Heart right ventricle (tissue), 16 donors: ENCODE results near the gene SUN5. TPM values are rescaled to one million over a fixed set of nuclear protein-coding genes. Genes with fewer than 3 reads are reported as not detected.

Experiments used
- ATAC-seq, 8 donors: fragments of 200-7000 bp; cut with Tn5 transposase; one replicate each; pipeline ENCODE4 v1.9.1; 2020; ENCODE audit warnings: mild to moderate bottlenecking in 8 of 8, moderate library complexity in 8 of 8, moderate number of reproducible peaks in 1 of 8
- DNase-seq, 2 donors: peaks; one replicate each; pipeline ENCODE4 v3.0.0-alpha.2; 2020
- H3K27ac ChIP-seq, 10 donors: fragments of 200-600 bp; sonication (generic) in 2 of 10; one replicate each; pipeline versions ENCODE4 v1.5.0 to v1.8.0; 2020 to 2022; ENCODE audit warnings: mild to moderate bottlenecking in 3 of 10
- H3K27me3 ChIP-seq, 7 donors: fragments of 200-600 bp; one replicate each; pipeline ENCODE4 v1.8.0; 2021 to 2022; ENCODE audit warnings: mild to moderate bottlenecking in 2 of 7
- H3K36me3 ChIP-seq, 9 donors: fragments of 200-600 bp; sonication (generic) in 1 of 9; one replicate each; pipeline versions ENCODE4 v1.5.0 to v1.8.0; 2020 to 2022; ENCODE audit warnings: mild to moderate bottlenecking in 2 of 9
- H3K4me1 ChIP-seq, 9 donors: fragments of 200-600 bp; sonication (generic) in 1 of 9; one replicate each; pipeline versions ENCODE4 v1.5.0 to v1.8.0; 2020 to 2022; ENCODE audit warnings: mild to moderate bottlenecking in 4 of 9
- H3K4me3 ChIP-seq, 10 donors: fragments of 200-600 bp; sonication (generic) in 2 of 10; one replicate each; pipeline versions ENCODE4 v1.5.0 to v1.8.0; 2020 to 2022; ENCODE audit warnings: mild to moderate bottlenecking in 7 of 10, moderate library complexity in 2 of 10
- H3K9me3 ChIP-seq, 11 donors: fragments of 200-600 bp in 10 of 11; sonication (generic) in 2 of 11; one replicate each; pipeline versions ENCODE4 v1.5.0 to v1.8.0; 2013 to 2022; ENCODE audit warnings: mild to moderate bottlenecking in 2 of 11, control low read depth in 1 of 11, moderate library complexity in 1 of 11
- WGBS, 2 donors: extraction: QIAGEN DNeasy Blood & Tissue Kit; methylation state at CpG; one replicate each; pipeline ENCODE4 v1.1.7; 2013; ENCODE audit warnings: inconsistent platforms in 1 of 2; 5-methylcytosine and 5-hydroxymethylcytosine counted together
- intact Hi-C, 10 donors: fragments of 100-400 bp; cut with DNase I; formaldehyde crosslinking; loops; one replicate each; pipeline versions ENCODE4 v1.11.1 to v1.14.2; 2022
- long read RNA-seq, 3 donors: library from polyadenylated mRNA; unstranded; transcript quantifications; one replicate each; pipeline ENCODE4 v2.0.0, GENCODE V29; 2020 to 2021
- polyA plus RNA-seq, 2 donors: library from polyadenylated mRNA; stranded (reverse); fragments of 200-250 nt; gene quantifications; one replicate each; pipeline ENCODE4 v1.2.3, GENCODE V29; 2013
- total RNA-seq, 10 donors: library from RNA; stranded (reverse); fragmentation: NEBNext Ultra II Directional in 3 of 10; extraction: Animal tissue kit (Norgen Biotek cat#: 25700) in 3 of 10; gene quantifications; one replicate each; pipeline versions ENCODE4 v1.2.1 to v1.2.4, GENCODE V29; 2021 to 2023
- TF ChIP-seq, protein P1 (sequence below), 9 donors: fragments of 200-600 bp; sonication (generic) in 2 of 9; IDR thresholded peaks; one replicate each; pipeline versions ENCODE4 v1.5.0 to v1.8.0; 2021 to 2022; ENCODE audit warnings: antibody characterized with exemption in 9 of 9, mild to moderate bottlenecking in 5 of 9, moderate library complexity in 1 of 9
- donor health status: Arrhythmogenic right ventricular cardiomyopathy.
- donor health status: ischemic (EF 13 %, LVEDD 7.1; RV severe dilation, severe dysfunction).
- donor health status: healthy with polysubstance abuse.
- donor health status: DM: no; HTN: yes; CAD: no.
- donor health status: DM: no; HTN: no; CAD: no.
- donor health status: ischemic (EF 25% LVEDD 6.9; RV normal size, moderate dysfunction).
- donor health status: ischemic (EF 25% LVEDD 5.7; RV mildly dilated, moderate dysfunction).
- donor health status: healthy.
- donor health status: DM: yes; HTN: yes; CAD: no.
- donor health status: Ischemic cardiomyopathy.
- donor health status: ischemic (EF 35%, LVEDD 5.7; RV mildly dilated, moderate dysfunction).
- donor health status: nonischemic (EF 11% LVEDD 7.7; RV severe dilation, severe dysfunction).
- donor health status: DM: yes; HTN: yes; CAD: no.
- donor health status: PGD.
- donor health status: ischemic (EF 29% LVEDD 5.4; RV normal size, mild dysfunction).
- donor health status: nonischemic (EF 23%, LVEDD 6.1; RV moderate dilation, normal function).

SUN5 gene, protein sequence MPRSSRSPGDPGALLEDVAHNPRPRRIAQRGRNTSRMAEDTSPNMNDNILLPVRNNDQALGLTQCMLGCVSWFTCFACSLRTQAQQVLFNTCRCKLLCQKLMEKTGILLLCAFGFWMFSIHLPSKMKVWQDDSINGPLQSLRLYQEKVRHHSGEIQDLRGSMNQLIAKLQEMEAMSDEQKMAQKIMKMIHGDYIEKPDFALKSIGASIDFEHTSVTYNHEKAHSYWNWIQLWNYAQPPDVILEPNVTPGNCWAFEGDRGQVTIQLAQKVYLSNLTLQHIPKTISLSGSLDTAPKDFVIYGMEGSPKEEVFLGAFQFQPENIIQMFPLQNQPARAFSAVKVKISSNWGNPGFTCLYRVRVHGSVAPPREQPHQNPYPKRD
- total RNA-seq (not detected), polyA plus RNA-seq (not detected)
- long read RNA-seq, donor 1 = 0 reads
- long read RNA-seq, donor 2 = 0 reads
- long read RNA-seq, donor 3 = 0 reads

DNA sequence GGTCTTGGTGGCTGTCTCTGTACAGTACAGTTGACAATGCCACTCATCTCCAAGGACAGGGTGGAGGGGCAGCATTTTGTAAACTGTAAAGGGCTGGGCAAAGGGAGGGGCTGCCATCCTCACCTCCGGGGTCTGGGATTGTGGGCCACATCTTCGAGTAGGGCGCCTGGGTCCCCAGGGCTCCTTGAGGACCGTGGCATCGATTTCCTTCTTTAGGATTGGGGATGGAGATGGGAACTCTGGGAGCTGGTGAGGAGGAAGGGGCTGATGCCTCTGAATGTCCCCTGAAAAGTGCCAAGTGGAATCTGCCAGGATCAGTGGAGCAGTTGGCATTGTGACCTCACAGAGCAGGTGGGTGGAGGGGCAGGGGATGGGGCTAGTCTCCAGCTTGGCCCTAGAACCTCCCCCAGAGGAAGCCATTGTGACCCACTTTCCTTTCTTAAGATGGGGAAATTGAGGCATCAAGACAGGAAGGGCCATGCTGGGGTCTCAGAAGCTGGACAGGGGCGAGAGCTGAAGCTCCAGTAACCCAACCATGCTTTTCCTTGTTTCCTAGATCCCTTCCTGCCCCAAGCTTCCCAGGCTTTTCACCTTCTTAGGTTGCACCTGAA lies at the start of gene SUN5:
SUN5 (minus strand) TSS at position 293 of the 611 bp plus-strand sequence; CDS start at position 200, 93 bp downstream.
- Histone ChIP-seq H3K9me3 (peaks cover 0 to 15% (median 0%) of the 10 kb centered on the region in 11 donors), H3K4me3 (no peak within 1 kb of the TSS)

DNA sequence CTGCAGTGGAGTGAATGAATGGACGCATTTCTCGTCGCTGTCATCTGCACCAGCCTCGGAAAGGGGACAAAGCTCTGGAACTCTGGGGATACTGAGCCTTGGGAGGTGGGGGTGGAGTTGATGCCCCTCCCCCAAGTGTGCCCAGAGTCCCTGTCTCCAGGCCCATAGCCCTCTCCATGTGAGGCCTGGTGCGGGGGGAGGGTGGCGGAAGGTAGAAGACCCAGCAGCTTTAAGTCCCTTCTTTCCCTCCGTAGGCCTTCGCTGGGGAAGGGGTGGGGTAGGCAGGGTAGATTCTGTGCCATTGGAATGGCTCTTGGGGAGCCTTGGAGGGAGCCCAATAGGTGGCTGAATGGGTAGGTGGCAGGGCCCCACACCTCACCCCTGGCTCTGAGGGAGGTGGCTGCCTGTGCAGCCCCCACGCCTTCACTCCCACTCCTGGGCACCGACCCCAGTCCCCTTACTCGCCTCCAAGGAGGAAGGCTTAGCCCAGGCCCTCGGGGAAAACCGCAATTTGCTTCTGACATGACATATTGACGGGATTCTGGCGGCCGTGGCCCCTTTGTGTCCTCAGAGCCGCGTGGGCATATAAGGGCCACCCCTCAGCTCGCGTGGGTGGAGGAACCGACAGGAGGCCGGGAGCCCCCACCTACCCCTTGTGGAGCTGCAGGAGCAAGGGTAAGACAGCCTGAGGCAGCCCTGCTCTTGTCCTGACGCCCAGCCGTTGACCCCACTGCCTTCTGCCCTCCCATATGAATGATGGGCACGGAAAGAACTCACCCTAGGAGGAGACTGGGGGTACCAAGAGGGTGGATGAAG lies 49.3 kb upstream of the SUN5 start, which contains the start of gene BPIFB3:
BPIFB3 (plus strand) TSS at position 613 of the 816 bp plus-strand sequence. CDS start 1,533 bp downstream, outside the sequence.
- no peak within 1 kb of the TSS for H3K27ac ChIP-seq
- TF ChIP-seq, protein P1, sequence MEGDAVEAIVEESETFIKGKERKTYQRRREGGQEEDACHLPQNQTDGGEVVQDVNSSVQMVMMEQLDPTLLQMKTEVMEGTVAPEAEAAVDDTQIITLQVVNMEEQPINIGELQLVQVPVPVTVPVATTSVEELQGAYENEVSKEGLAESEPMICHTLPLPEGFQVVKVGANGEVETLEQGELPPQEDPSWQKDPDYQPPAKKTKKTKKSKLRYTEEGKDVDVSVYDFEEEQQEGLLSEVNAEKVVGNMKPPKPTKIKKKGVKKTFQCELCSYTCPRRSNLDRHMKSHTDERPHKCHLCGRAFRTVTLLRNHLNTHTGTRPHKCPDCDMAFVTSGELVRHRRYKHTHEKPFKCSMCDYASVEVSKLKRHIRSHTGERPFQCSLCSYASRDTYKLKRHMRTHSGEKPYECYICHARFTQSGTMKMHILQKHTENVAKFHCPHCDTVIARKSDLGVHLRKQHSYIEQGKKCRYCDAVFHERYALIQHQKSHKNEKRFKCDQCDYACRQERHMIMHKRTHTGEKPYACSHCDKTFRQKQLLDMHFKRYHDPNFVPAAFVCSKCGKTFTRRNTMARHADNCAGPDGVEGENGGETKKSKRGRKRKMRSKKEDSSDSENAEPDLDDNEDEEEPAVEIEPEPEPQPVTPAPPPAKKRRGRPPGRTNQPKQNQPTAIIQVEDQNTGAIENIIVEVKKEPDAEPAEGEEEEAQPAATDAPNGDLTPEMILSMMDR (IDR thresholded peaks at IDR 0.05) = no peak
- H3K36me3 ChIP-seq = no peaks in the 10 kb centered on the region
- H3K27me3 ChIP-seq = peaks cover 0 to 20% (median 0%) of the 10 kb centered on the region in 7 donors
- no peaks in the 10 kb centered on the region for H3K9me3 ChIP-seq
- WGBS, 2 donors = 80 to 82% methylated on average over 25 of the region's 25 CpGs
- H3K4me3 ChIP-seq = no peak within 1 kb of the TSS
- H3K4me1 ChIP-seq = no peaks in the 10 kb centered on the region
- DNase-seq (no peak), ATAC-seq (no peak)
- intact Hi-C loops = loop anchor here in 1 of 10 donors (10.0 kb wide), 1 partner anchor 669 kb away; no protein-coding TSS in a partner anchor

More for the DNA sequence above, at the start of gene SUN5:
- intact Hi-C loops = loop anchor here in 1 of 10 donors (10.0 kb wide), 1 partner anchor 99 kb away; no protein-coding TSS in a partner anchor
- no peak within 1 kb of the TSS for H3K27ac ChIP-seq
- ATAC-seq (no peak), DNase-seq (no peak)
- no peaks in the 10 kb centered on the region for H3K27me3 ChIP-seq
- H3K36me3 ChIP-seq = no peaks in the 10 kb centered on the region
- 76 to 85% methylated on average over 6 of the region's 6 CpGs for WGBS, 2 donors
- TF ChIP-seq, protein P1 (IDR thresholded peaks at IDR 0.05) = no peak
- peaks cover 0 to 5% (median 0%) of the 10 kb centered on the region in 9 donors for H3K4me1 ChIP-seq

DNA sequence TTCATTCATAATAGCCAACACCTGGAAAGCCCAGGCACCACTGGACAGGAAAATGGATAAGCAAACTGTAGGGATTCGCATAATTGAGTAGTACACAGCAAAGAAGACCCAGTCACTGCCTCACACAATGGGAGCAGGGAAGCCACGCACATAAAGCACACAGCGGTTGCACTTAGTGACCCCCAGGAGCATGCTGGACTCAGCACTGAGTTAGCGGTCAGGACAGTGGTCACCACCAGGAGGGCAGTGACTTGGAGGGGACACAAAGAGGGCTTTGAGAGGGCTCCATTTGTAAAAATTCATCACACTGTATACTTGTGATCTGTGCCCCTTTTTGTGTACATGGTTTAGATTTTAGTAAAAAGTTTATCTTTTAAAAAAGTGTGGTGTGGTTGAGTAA lies 47.1 kb upstream of the SUN5 start:
- TF ChIP-seq, protein P1 (IDR thresholded peaks at IDR 0.05) = no peak
- no peak overlapping the region for H3K4me3 ChIP-seq
- no peak for ATAC-seq
- intact Hi-C loops = loop anchor here in 2 of 10 donors (2.0 to 10.0 kb wide), 2 partner anchors 49 to 667 kb away; no protein-coding TSS in a partner anchor
- H3K9me3 ChIP-seq = peaks cover 0 to 6% (median 0%) of the 10 kb centered on the region in 11 donors
- H3K27ac ChIP-seq = no peak overlapping the region
- WGBS, 2 donors = 67 to 85% methylated on average over 4 of the region's 4 CpGs
- H3K4me1 ChIP-seq = no peaks in the 10 kb centered on the region
- no peaks in the 10 kb centered on the region for H3K36me3 ChIP-seq
- no peak for DNase-seq
- H3K27me3 ChIP-seq = peaks cover 0 to 20% (median 0%) of the 10 kb centered on the region in 7 donors
